Right hindlimb (tissue), 1 donor: ENCODE results near the gene DCUN1D3.
"Not testable (repeated sequence)": the region's sequence is repeated elsewhere in the genome, so short reads cannot be mapped to it uniquely, and the experiment has no call there.

Experiments
- DNase-seq: peaks from one replicate; pipeline ENCODE4 v3.0.0-alpha.2; 2018

DCUN1D3 gene

DNA sequence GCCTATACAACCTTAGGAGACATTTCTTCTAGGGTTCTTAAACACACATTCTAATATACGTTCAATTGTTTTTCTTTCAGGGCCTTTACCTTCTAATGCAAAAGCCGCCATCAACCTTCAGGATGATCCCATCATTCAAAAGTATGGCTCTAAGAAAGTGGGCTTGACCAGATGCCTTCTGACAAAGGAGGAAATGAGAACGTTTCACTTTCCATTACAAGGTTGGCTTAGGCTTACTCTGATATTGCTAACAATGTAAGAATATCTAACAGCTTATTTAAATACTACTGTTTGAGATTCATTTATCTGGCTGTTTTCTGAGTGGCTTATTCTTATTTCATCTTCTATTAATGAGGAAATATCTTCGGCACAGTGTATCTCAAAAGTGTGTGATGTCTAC is 78.5 kb downstream of the DCUN1D3 start:
- no peak for DNase-seq

DNA sequence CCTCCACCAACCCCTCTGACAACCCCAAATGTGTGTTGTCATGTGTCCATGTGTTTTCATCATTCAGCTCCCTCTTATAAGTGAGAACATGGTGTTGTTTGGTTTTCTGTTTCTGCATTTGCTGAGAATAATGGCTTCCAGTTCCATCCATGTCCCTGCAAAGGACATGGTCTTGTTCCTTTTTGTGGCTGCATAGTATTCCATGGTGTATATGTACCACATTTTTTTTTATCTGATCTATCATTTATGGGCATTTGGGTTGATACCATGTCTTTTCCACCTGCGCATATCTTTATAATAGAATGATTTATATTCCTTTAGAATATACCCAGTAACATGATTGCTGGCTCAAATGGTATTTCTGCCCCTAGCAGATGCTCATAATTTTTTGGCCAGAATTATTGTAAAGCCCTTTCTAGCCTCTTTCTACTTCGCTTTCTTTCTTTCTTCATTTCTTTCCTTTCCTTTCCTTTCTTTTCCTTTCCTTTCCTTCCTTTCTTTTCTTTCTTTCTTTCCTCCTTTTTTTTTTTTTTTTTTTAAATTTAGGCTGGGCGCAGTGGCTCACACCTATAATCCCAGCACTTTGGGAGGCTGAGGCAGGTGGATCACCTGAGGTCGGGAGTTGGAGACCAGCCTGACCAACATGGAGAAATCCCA is 81.1 kb downstream of the DCUN1D3 start:
- DNase-seq, result no peak

DNA sequence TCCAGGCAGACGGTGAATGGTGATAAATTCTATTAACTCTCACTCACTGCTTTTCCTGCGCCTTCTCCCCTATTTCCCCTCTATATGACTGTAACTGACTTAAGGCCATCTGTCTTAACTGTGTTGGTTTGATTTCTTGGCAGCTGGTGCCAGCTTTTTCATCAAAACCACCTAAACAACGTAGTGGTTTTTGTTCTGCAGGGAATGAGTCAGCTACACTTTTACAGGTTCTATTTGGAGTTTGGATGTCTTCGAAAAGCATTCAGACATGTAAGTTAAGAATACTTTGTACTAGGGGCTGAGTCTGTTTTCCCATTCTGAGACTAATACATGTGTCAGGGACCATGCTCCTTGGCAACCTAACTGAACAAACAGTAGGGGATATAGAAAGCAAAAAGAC is 85.4 kb downstream of the DCUN1D3 start:
- DNase-seq, result no peak

- DNase-seq, result no peak
Observed at GRCh38 chr16:20812510-20812909, 87.6 kb downstream of the DCUN1D3 start.

DNA sequence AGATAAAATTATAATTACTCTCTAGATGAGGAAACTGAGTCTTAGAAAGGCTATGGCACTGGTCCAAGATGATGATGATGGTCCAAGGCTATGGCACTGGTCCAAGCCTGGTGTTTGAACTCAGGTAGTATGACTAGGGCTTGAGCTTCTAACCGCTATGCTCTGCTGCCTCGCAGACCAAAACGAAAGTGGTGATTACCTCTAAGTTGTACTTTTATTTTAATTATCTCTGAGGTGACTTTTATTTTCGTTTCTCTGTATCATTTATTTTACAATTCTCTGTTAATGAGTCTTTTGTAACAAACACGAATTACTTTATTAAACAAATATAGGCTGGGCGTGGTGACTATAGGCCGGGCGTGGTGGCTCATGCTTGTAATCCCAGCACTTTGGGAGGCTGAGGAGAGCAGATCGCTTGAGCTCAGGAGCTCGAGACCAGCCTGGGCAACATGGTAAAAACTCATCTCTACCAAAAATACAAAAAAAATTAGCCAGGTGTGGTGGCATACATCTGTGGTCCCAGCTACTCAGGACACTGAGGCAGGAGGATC is 88.2 kb downstream of the DCUN1D3 start:
- no peak for DNase-seq

DNA sequence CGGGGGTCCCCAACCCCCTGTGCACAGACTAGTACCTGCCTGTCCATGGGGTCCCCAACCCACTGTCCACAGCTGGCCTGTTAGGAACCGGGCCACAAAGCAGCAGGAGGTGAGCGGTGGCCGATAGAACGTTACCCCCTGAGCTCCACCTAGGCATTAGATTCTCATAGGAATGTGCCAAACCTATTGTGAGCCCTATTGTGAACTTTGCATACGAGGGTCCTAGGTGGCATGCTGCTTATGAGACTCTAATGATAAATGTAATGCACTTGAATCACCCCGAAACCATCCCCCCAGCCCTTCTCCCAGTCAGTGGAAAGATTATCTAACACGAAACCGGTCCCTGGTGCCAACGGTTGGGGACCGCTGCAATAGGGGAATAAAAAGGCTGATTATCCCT is 92.3 kb downstream of the DCUN1D3 start:
- no peak for DNase-seq

GRCh38 chr16:20806168-20807050 is 93.7 kb downstream of the DCUN1D3 start, which contains the start of the genes ERI2 and REXO5:
Gene ERI2, minus strand, starts transcription at chr16:20806472. Its CDS starts 42 bp downstream, at chr16:20806430.
Gene REXO5, plus strand, starts transcription at chr16:20806527. Its CDS starts 427 bp downstream, at chr16:20806954.
- DNase-seq, result peak; percentile 97

- not testable (repeated sequence) for DNase-seq
Observed at GRCh38 chr16:20805684-20806167, 94.4 kb downstream of the DCUN1D3 start.
